A549 (cell line): ENCODE results near the gene DOCK1.

Source experiments
- CEBPB ChIP-seq, 2 experiments: fragments of >200 bp in 1 of 2; sonication (Bioruptor Twin) in 1 of 2; formaldehyde crosslinking in 1 of 2; IDR thresholded peaks; 2 replicates each; pipeline ENCODE4 v1.6.1; 2012 to 2016
- CTCF ChIP-seq: fragments of >200 bp; sonication (Bioruptor Twin); formaldehyde crosslinking; IDR thresholded peaks from 3 replicates; pipeline ENCODE4 v1.5.1; 2016
- ELK1 ChIP-seq: fragments of 150-350 bp; IDR thresholded peaks from 2 replicates; pipeline ENCODE4 v1.6.1; 2014; ENCODE audit warnings: low read depth, mild to moderate bottlenecking, low read length
- EP300 ChIP-seq, 2 experiments: fragments of >200 bp; sonication (Bioruptor Twin); formaldehyde crosslinking; IDR thresholded peaks; 2 replicates in 1 of 2; 3 replicates in 1 of 2; pipeline ENCODE4 v1.6.1; 2016 to 2017
- FOSB ChIP-seq: fragments of 250-450 bp; sonication (Bioruptor Pico); IDR thresholded peaks from 2 replicates; pipeline ENCODE4 v1.5.0; 2020; ENCODE audit warnings: mild to moderate bottlenecking, moderate library complexity
- HDAC2 ChIP-seq: fragments of 200-600 bp; sonication (generic); IDR thresholded peaks from 2 replicates; pipeline ENCODE4 v1.6.1; 2016
- KDM1A ChIP-seq: fragments of 200-600 bp; sonication (generic); IDR thresholded peaks from 2 replicates; pipeline ENCODE4 v1.6.1; 2016; ENCODE audit warnings: low read depth, mild to moderate bottlenecking
- NPAS2 ChIP-seq: fragments of 250-450 bp; sonication (Bioruptor Pico); IDR thresholded peaks from 2 replicates; pipeline ENCODE4 v1.8.0; 2022; ENCODE audit warnings: mild to moderate bottlenecking, moderate library complexity, borderline replicate concordance
- PBX3 ChIP-seq: IDR thresholded peaks from 2 replicates; pipeline ENCODE4 v1.6.1; 2012
- POLR2A ChIP-seq: IDR thresholded peaks from 2 replicates; pipeline ENCODE4 v1.6.1; 2012; ENCODE audit warnings: mild to moderate bottlenecking, low read length
- POLR2AphosphoS2 ChIP-seq: conservative IDR thresholded peaks from 2 replicates; pipeline ENCODE4 v1.6.1; 2012; ENCODE audit warnings: low read length, improper control_type of control experiment, inconsistent platforms
- RCOR1 ChIP-seq: fragments of 150-350 bp; IDR thresholded peaks from 2 replicates; pipeline ENCODE4 v1.6.1; 2014; ENCODE audit warnings: antibody characterized with exemption, low read length, low read depth
- SREBF2 ChIP-seq: fragments of 450-650 bp; IDR thresholded peaks from 2 replicates; pipeline ENCODE4 v1.6.1; 2014; ENCODE audit warnings: mild to moderate bottlenecking, moderate library complexity
- ZC3H11A ChIP-seq: fragments of 450-650 bp; IDR thresholded peaks from 2 replicates; pipeline ENCODE4 v1.6.1; 2014; ENCODE audit warnings: antibody characterized with exemption, mild to moderate bottlenecking

- TF ChIP-seq CTCF = no peak
- TF ChIP-seq PBX3 = no peak
- TF ChIP-seq KDM1A = no peak
- TF ChIP-seq POLR2A = no peak
- no peak for TF ChIP-seq SREBF2
- no peak for TF ChIP-seq POLR2AphosphoS2
- no peak for TF ChIP-seq NPAS2
- TF ChIP-seq HDAC2 = no peak
- TF ChIP-seq CEBPB (IDR thresholded peaks at IDR 0.05) = no peak
- no peak for TF ChIP-seq ZC3H11A
- TF ChIP-seq EP300 (IDR thresholded peaks at IDR 0.05) = no peak
- TF ChIP-seq RCOR1 = no peak
- no peak for TF ChIP-seq FOSB (CRISPR knock-in tag)
- no peak for TF ChIP-seq ELK1
Observed at GRCh38 chr10:127431525-127431924, 526.3 kb downstream of the DOCK1 start.
